HUDEP-2 (cell line): ENCODE measurements around the gene BCL2L2.

Experiments
- DNase-seq, 76 experiments: peaks; one replicate each; lab custom pipeline; 2025; ENCODE audit not compliant: unreplicated experiment in 76 of 76; lab: John Stamatoyannopoulos, UW

The BCL2L2 gene

GRCh38 chr14:23299211-23299957, 7.2 kb upstream of the BCL2L2 start:
- peak in 20 of 76 experiments; percentile 4 to 44 (median 22) for DNase-seq

GRCh38 chr14:23299986-23300686, 6.5 kb upstream of the BCL2L2 start:
- DNase-seq, result no peak

- DNase-seq, result peak in 1 of 76 experiments; percentile 3
Measured at GRCh38 chr14:23300687-23301223, 5.9 kb upstream of the BCL2L2 start.

GRCh38 chr14:23301288-23301968, 5.2 kb upstream of the BCL2L2 start:
- peak in 75 of 76 experiments; percentile 76 to 99 (median 96) for DNase-seq

GRCh38 chr14:23301969-23302289, 4.7 kb upstream of the BCL2L2 start:
- peak in 13 of 76 experiments; percentile 49 to 95 (median 66) for DNase-seq

GRCh38 chr14:23302290-23303225, 4.1 kb upstream of the BCL2L2 start, which contains the start of gene PPP1R3E:
Gene PPP1R3E (minus strand): TSS chr14:23302859. CDS start chr14:23302576, 283 bp downstream.
- DNase-seq, result peak in 59 of 76 experiments; percentile 2 to 74 (median 55)

GRCh38 chr14:23307146-23307530, 505 bp downstream of the BCL2L2 start:
- no peak for DNase-seq

GRCh38 chr14:23307687-23308644, 1.3 kb downstream of the BCL2L2 start:
- no peak for DNase-seq

GRCh38 chr14:23308721-23309445, 2.2 kb downstream of the BCL2L2 start:
- DNase-seq, result no peak

- no peak for DNase-seq
Measured at GRCh38 chr14:23310546-23310945, 3.9 kb downstream of the BCL2L2 start.

- no peak for DNase-seq
Measured at GRCh38 chr14:23316300-23316699, 9.7 kb downstream of the BCL2L2 start.

GRCh38 chr14:23319746-23320583, 13.3 kb downstream of the BCL2L2 start:
- DNase-seq, result no peak

GRCh38 chr14:23320584-23321571, 14.2 kb downstream of the BCL2L2 start, which contains the start of gene PABPN1:
Gene PABPN1 (plus strand): TSS chr14:23321457. CDS start chr14:23321470, 13 bp downstream.
- DNase-seq, result peak in 75 of 76 experiments; percentile 46 to 100 (median 99)

GRCh38 chr14:23321572-23322547, 15.2 kb downstream of the BCL2L2 start:
- DNase-seq, result peak in 27 of 76 experiments; percentile 4 to 61 (median 26)
